ENCODE measurements around the gene RNLS. TPM values are rescaled to one million over a fixed set of nuclear protein-coding genes. Genes with fewer than 3 reads are reported as not detected.

The RNLS gene
- total RNA-seq, 1 donor from 2014 or later: 1.7 TPM

DNA sequence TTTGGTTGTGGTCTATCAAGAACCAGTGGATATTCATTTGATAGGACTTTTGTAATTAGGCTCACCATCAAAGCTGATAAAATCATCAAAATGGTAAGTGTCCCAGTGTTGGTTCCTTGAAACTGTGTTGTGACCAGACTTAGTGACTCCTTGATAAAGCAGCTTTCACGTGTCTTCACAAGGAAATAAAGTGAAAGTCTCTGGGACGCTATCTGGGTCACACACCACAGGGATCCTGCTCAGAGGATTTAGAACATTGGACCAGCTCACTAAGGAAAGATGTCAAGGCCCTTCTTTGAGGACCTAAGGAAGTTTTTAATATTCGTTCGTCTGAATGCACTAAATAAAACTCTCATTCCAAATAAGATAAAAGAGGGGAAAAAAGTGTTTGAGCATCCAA is 193.1 kb downstream of the RNLS start:
- Mint-ChIP-seq H3K36me3 (ENCODE audit: unreplicated experiment) (no peaks in the 10 kb centered on the region), H3K27ac (ENCODE audit: unreplicated experiment) (no peak overlapping the region), H3K4me3 (ENCODE audit: unreplicated experiment) (no peak overlapping the region), H3K4me1 (ENCODE audit: unreplicated experiment) (no peaks in the 10 kb centered on the region), H3K27me3 (ENCODE audit: unreplicated experiment) (no peaks in the 10 kb centered on the region), H3K9me3 (ENCODE audit: unreplicated experiment) (no peaks in the 10 kb centered on the region)
- TF ChIP-seq, protein P1, sequence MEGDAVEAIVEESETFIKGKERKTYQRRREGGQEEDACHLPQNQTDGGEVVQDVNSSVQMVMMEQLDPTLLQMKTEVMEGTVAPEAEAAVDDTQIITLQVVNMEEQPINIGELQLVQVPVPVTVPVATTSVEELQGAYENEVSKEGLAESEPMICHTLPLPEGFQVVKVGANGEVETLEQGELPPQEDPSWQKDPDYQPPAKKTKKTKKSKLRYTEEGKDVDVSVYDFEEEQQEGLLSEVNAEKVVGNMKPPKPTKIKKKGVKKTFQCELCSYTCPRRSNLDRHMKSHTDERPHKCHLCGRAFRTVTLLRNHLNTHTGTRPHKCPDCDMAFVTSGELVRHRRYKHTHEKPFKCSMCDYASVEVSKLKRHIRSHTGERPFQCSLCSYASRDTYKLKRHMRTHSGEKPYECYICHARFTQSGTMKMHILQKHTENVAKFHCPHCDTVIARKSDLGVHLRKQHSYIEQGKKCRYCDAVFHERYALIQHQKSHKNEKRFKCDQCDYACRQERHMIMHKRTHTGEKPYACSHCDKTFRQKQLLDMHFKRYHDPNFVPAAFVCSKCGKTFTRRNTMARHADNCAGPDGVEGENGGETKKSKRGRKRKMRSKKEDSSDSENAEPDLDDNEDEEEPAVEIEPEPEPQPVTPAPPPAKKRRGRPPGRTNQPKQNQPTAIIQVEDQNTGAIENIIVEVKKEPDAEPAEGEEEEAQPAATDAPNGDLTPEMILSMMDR (IDR thresholded peaks at IDR 0.05): no peak
- DNase-seq (ENCODE audit: extremely low spot score, unreplicated experiment): no peak

DNA sequence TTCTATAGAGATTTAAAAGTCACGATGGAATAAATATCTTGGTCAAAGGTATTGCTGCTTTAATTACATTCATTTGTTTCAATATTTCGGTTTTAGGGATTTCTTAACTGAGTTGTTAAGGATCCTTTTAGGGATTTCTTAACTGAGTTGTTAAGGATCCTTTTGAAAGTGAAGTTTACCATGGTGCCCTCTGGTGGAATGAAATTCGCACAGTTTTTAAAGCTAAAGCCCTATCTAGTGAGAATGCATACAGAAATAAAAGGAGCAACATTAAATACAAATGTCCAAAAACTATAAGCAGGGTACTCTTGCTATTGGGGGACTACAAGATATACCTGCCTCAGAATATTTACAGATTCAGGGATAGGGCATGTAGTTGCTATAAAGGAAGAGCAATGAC is 193.7 kb downstream of the RNLS start:
- no peaks in the 10 kb centered on the region for H3K36me3 Mint-ChIP-seq (ENCODE audit: unreplicated experiment)
- H3K4me1 Mint-ChIP-seq (ENCODE audit: unreplicated experiment): no peaks in the 10 kb centered on the region
- H3K27me3 Mint-ChIP-seq (ENCODE audit: unreplicated experiment): no peaks in the 10 kb centered on the region
- no peak overlapping the region for H3K27ac Mint-ChIP-seq (ENCODE audit: unreplicated experiment)
- H3K9me3 Mint-ChIP-seq (ENCODE audit: unreplicated experiment): no peaks in the 10 kb centered on the region
- no peak overlapping the region for H3K4me3 Mint-ChIP-seq (ENCODE audit: unreplicated experiment)
- DNase-seq (ENCODE audit: extremely low spot score, unreplicated experiment): no peak
- TF ChIP-seq, protein P1 (IDR thresholded peaks at IDR 0.05): peak; percentile 74

DNA sequence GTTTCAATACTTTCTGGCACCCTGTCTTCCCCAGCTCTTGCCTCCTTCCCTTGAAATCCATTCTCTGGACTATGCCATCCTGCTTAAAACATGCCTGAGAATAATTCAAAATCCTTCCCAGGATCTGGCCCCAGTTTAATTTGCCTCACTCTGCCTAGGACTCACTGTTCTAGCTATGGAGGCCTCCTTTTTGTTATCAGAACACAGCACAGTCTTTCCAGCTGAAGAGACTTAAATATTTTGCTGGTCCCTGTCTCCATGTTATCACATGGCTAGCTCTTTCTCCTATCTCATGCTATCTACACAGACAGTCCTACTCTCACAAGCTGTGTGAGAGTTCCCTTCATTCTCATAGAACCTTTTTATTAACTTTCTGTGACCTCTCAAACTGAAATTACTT is 194.8 kb downstream of the RNLS start:
- peaks cover under 1% of the 10 kb centered on the region for H3K9me3 Mint-ChIP-seq (ENCODE audit: unreplicated experiment)
- H3K27me3 Mint-ChIP-seq (ENCODE audit: unreplicated experiment): no peaks in the 10 kb centered on the region
- TF ChIP-seq, protein P1 (IDR thresholded peaks at IDR 0.05): no peak
- no peak overlapping the region for H3K4me3 Mint-ChIP-seq (ENCODE audit: unreplicated experiment)
- no peaks in the 10 kb centered on the region for H3K36me3 Mint-ChIP-seq (ENCODE audit: unreplicated experiment)
- H3K4me1 Mint-ChIP-seq (ENCODE audit: unreplicated experiment): no peaks in the 10 kb centered on the region
- no peak overlapping the region for H3K27ac Mint-ChIP-seq (ENCODE audit: unreplicated experiment)
- DNase-seq (ENCODE audit: extremely low spot score, unreplicated experiment): no peak

DNA sequence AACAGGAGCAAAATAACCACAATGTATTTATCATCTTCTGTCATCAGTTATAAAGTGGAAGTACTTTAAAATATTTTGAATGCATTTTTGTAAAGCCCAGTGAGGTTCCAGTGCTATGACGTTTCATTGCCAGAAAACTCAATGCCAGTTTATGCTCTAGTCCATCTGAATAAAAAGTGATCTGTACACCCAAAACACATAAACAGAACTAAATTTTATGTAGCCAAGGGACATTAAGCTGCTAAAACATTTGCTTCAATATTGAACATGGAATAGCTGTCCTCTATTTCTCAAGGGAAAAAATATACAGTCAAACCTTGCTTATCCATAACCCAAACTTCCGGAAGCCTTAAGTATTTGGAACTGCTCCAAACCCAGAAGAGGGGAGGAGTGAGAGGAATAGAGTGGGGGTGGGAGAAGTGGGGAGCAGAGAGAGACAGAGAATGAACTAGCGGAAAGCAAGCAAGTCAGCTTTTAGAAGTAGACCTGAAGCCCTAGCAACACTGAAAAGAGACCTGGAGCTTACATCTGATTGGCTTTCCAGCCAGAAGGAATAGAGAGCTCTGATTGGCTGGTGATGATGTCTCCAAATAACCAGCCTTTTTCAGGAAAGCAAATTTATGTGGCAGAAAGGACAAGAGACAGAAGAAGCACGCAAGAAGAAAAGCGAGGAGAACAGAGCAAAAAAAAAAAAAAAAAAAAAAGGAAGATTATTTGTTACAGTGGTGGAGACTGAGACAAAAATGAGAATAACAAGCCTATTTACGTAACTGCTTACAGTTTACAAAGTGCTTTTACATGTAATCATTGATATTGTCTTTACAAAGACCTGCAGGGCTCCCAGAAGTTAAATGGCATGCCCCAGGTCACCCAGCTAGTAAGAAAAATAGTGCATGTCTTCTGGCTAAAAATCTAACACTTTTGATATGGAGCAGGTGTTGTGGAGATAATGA is 196.0 kb downstream of the RNLS start:
- Mint-ChIP-seq H3K36me3 (ENCODE audit: unreplicated experiment) (no peaks in the 10 kb centered on the region), H3K27me3 (ENCODE audit: unreplicated experiment) (no peaks in the 10 kb centered on the region), H3K27ac (ENCODE audit: unreplicated experiment) (no peak overlapping the region), H3K4me3 (ENCODE audit: unreplicated experiment) (no peak overlapping the region), H3K4me1 (ENCODE audit: unreplicated experiment) (no peaks in the 10 kb centered on the region), H3K9me3 (ENCODE audit: unreplicated experiment) (peaks cover 6% of the 10 kb centered on the region)
- no peak for DNase-seq (ENCODE audit: extremely low spot score, unreplicated experiment)
- TF ChIP-seq, protein P1 (IDR thresholded peaks at IDR 0.05): no peak

DNA sequence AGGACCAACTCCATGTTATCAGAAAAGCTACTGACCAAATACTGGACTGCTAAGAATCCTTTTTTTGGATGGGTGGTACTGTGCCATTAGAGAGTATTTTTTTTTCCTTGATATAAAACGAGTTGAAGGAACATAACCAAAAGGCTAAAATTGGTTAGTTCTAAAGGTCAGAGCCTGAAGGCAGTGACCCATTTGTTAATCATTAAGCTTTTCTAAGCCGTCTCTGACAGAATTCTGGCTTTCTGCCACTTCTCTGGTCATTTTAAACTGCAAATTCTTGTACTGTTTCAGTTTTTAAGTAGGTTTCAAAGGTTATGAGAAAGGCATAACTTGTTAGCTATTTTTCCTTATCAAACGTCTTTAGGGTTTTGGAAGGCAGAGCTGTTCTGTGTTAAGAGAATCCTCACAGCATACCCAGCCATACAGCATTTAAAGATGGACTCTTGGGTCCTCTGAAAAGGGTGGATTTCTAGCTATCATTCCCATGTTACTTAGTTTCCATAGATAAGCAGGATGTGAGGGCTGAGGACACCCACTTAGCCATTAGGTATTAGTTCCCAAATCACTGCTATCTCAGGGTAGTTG is 196.8 kb downstream of the RNLS start:
- TF ChIP-seq, protein P1 (IDR thresholded peaks at IDR 0.05): no peak
- no peak for DNase-seq (ENCODE audit: extremely low spot score, unreplicated experiment)
- no peak overlapping the region for H3K27ac Mint-ChIP-seq (ENCODE audit: unreplicated experiment)
- no peaks in the 10 kb centered on the region for H3K36me3 Mint-ChIP-seq (ENCODE audit: unreplicated experiment)
- no peaks in the 10 kb centered on the region for H3K4me1 Mint-ChIP-seq (ENCODE audit: unreplicated experiment)
- peaks cover 8% of the 10 kb centered on the region for H3K9me3 Mint-ChIP-seq (ENCODE audit: unreplicated experiment)
- no peaks in the 10 kb centered on the region for H3K27me3 Mint-ChIP-seq (ENCODE audit: unreplicated experiment)
- no peak overlapping the region for H3K4me3 Mint-ChIP-seq (ENCODE audit: unreplicated experiment)

Measured in osteocyte (in vitro differentiated cells).